Measurements from ENCODE around the gene LAMC3.

GRCh38 chr9:131121346-131121745, 112.4 kb downstream of the LAMC3 start:
- TF ChIP-seq CTCF (IDR thresholded peaks at IDR 0.05) (no peak), ZFX (IDR thresholded peaks at IDR 0.05; ENCODE audit: borderline replicate concordance) (no peak)
